HepG2 (cell line): ENCODE data around the gene PCDHAC1.

Experiments
- FOSL2 ChIP-seq: sonication (generic); formaldehyde crosslinking; IDR thresholded peaks from 2 replicates; pipeline ENCODE4 v1.4.0; 2020; ENCODE audit warnings: missing genetic modification reagents
- FOXA1 ChIP-seq, 2 experiments: fragments of 450-650 bp in 1 of 2; sonication (generic) in 1 of 2; formaldehyde crosslinking in 1 of 2; IDR thresholded peaks; 2 replicates each; pipeline versions ENCODE4 v1.4.0 to v1.6.1; 2016 to 2020; ENCODE audit warnings: missing genetic modification reagents in 1 of 2
- FOXK1 ChIP-seq: sonication (generic); formaldehyde crosslinking; IDR thresholded peaks from 2 replicates; pipeline ENCODE4 v1.4.0; 2020; ENCODE audit warnings: low read depth, missing genetic modification reagents, borderline replicate concordance
- GABPB1 ChIP-seq: IDR thresholded peaks from 2 replicates; pipeline ENCODE4 v1.6.1; 2016; ENCODE audit warnings: mild to moderate bottlenecking, missing genetic modification reagents, moderate library complexity, missing compliant biosample characterization
- MTA1 ChIP-seq: sonication (generic); formaldehyde crosslinking; IDR thresholded peaks from 2 replicates; pipeline ENCODE4 v1.4.0; 2020; ENCODE audit warnings: missing genetic modification reagents, mild to moderate bottlenecking, borderline replicate concordance
- MTERF4 ChIP-seq: sonication (generic); formaldehyde crosslinking; IDR thresholded peaks from 2 replicates; pipeline ENCODE4 v1.8.0; 2023; ENCODE audit warnings: mild to moderate bottlenecking, missing genetic modification reagents
- MXI1 ChIP-seq: IDR thresholded peaks from 3 replicates; pipeline ENCODE4 v1.6.1; 2012; ENCODE audit warnings: low read depth, low read length, inconsistent platforms, borderline replicate concordance
- PRPF4 ChIP-seq: fragments of 200-400 bp; formaldehyde crosslinking; IDR thresholded peaks from 2 replicates; pipeline ENCODE4 v1.6.1; 2016; ENCODE audit warnings: low read length, low read depth; ENCODE audit not compliant: poor library complexity, severe bottlenecking
- TAF1 ChIP-seq: sonication (generic); formaldehyde crosslinking; IDR thresholded peaks from 2 replicates; pipeline ENCODE4 v1.4.0; 2020; ENCODE audit warnings: missing genetic modification reagents

- TF ChIP-seq MTERF4 (CRISPR knock-in tag) (no peak), MXI1 (no peak), PRPF4 (no peak), MTA1 (CRISPR knock-in tag) (no peak), FOXA1 (IDR thresholded peaks at IDR 0.05) (no peak), FOXA1 (CRISPR knock-in tag; IDR thresholded peaks at IDR 0.05) (no peak), TAF1 (no peak), FOXK1 (CRISPR knock-in tag) (no peak), FOSL2 (CRISPR knock-in tag) (no peak), GABPB1 (CRISPR knock-in tag) (no peak)
Measured at GRCh38 chr5:140969880-140970279, 43.8 kb downstream of the PCDHAC1 start.
